Muscle layer of colon (tissue), 2 donors: ENCODE data around the gene CAMKV.

Experiments used
- H3K27ac ChIP-seq: one replicate; pipeline ENCODE4 v1.7.0; 2013; ENCODE audit warnings: low read depth, mild to moderate bottlenecking, low read length, moderate library complexity
- H3K27me3 ChIP-seq, 2 donors: one replicate each; pipeline ENCODE4 v1.7.0; 2013; ENCODE audit warnings: low read length in 2 of 2, mild to moderate bottlenecking in 2 of 2; ENCODE audit not compliant: insufficient read depth in 2 of 2, control insufficient read depth in 1 of 2
- H3K36me3 ChIP-seq: one replicate; pipeline ENCODE4 v1.7.0; 2013; ENCODE audit warnings: mild to moderate bottlenecking, low read length; ENCODE audit not compliant: insufficient read depth
- H3K4me1 ChIP-seq: one replicate; pipeline ENCODE4 v1.7.0; 2013; ENCODE audit warnings: mild to moderate bottlenecking, low read length; ENCODE audit not compliant: insufficient read depth
- H3K4me3 ChIP-seq, 2 donors: one replicate each; pipeline ENCODE4 v1.7.0; 2013; ENCODE audit warnings: low read length in 2 of 2, low read depth in 1 of 2, mild to moderate bottlenecking in 1 of 2, moderate library complexity in 1 of 2
- H3K9ac ChIP-seq: one replicate; pipeline ENCODE4 v1.7.0; 2013; ENCODE audit warnings: low read length
- H3K9me3 ChIP-seq: one replicate; pipeline ENCODE4 v1.7.0; 2013; ENCODE audit warnings: mild to moderate bottlenecking, low read length
- donor health status: abdominal sarcoma.
- donor health status: Adenocarcinoma of cecum.

The CAMKV gene

DNA sequence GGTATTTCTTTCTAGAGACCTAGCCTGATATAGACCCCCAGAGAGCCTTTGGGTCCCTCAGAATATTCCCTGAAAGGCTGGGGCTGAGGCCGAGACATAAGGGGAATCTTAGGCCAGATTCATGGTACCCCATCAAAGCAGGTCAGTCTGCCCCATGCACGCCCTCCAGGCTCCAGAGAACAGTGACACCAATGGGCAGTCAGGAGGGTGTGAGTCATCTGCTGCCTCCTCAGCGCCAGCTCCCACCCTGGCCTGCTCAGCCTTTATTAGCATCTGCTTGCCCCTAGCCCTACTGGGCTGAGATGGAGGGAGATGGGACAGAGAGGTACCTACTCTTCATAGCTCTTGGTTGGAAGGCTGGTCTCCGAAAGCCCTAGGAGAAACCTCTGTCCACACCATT, 14.3 kb upstream of the CAMKV start:
- no peak overlapping the region for H3K27ac ChIP-seq
- no peak overlapping the region for H3K4me3 ChIP-seq
- H3K4me1 ChIP-seq: no peaks in the 10 kb centered on the region
- no peak overlapping the region for H3K9ac ChIP-seq
- H3K27me3 ChIP-seq: no peaks in the 10 kb centered on the region
- H3K9me3 ChIP-seq: no peaks in the 10 kb centered on the region
- no peaks in the 10 kb centered on the region for H3K36me3 ChIP-seq

DNA sequence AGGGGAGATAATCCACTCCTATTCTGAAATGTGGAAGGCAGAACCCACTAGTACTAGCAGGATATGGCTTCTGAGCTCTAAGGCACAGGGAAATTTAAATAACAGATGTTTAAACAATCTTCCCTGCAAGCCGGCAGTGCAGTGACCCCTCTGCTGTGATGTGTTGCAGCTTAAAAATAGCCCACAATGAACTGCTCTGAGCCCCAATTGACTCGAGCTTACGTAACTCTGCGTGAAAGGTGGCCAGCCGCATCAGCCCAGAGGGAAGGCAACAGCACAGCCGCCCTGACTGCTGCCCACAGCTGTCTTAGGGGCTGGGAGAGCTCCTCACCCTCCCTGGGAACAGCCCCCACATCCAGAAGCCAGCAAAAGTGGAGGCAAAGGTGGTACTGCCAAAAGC, 12.5 kb upstream of the CAMKV start:
- Histone ChIP-seq H3K9me3 (no peaks in the 10 kb centered on the region), H3K4me3 (no peak overlapping the region), H3K4me1 (no peaks in the 10 kb centered on the region), H3K9ac (no peak overlapping the region), H3K27ac (no peak overlapping the region), H3K36me3 (no peaks in the 10 kb centered on the region), H3K27me3 (no peaks in the 10 kb centered on the region)

DNA sequence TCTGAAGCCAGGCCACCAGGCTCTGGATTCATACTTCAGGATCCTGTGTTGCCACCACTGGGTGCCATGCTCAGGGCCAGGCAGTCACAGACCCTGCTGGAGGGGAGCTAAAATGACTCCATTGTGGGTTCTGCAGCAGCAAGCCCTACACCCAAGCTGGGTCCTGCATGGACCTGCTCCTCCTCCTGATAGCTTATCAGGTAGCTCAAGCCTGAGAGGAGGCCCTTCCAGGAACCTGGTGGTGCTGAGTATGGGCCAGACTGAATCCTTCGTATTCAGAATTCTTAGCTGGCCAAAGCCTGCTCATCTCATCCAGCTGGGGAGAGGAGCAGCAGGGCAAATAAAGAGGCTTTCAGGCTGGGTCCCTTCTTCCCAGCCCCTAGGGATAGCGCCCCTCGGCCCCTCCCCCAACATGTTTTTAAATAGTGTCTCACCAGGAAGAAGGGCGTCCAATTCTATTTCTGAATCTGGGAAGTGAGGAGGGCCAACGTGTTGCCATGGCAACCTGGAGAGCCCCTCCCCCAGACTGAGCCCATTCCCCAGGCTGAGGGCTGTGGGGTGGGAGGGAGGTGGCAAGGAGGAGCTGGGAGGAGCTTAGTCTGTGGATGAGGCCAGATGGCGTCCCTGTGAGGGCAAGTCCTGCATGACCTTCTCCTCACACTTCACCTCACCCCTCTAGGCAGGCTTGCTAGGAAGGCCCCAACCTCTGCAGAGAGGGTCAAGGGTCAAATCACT, 11.0 kb upstream of the CAMKV start:
- no peak overlapping the region for H3K27ac ChIP-seq
- no peaks in the 10 kb centered on the region for H3K27me3 ChIP-seq
- no peaks in the 10 kb centered on the region for H3K36me3 ChIP-seq
- no peak overlapping the region for H3K9ac ChIP-seq
- no peak overlapping the region for H3K4me3 ChIP-seq
- H3K9me3 ChIP-seq: no peaks in the 10 kb centered on the region
- no peaks in the 10 kb centered on the region for H3K4me1 ChIP-seq

DNA sequence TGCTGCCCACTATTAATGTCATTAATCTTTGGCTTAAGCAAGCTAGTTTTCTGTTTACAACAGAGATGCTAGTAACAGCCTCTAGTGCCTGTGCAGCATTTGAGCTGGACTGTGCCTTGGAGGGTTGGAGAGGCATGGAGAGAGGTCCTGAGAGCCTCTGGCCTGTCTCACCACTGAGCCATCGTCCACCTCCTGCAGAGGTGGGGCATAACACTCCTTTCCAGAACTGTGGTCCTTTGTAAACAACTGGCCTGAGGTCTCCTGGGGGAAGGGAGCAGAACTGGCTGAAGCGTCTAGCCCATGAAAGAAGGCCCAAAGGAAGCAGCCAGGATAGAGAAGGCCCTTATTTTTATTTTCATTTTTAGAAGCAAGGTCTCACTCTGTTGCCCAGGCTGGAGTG, 10.0 kb upstream of the CAMKV start:
- Histone ChIP-seq H3K27me3 (no peaks in the 10 kb centered on the region), H3K9ac (no peak overlapping the region), H3K4me1 (no peaks in the 10 kb centered on the region), H3K9me3 (no peaks in the 10 kb centered on the region), H3K27ac (no peak overlapping the region), H3K36me3 (no peaks in the 10 kb centered on the region), H3K4me3 (no peak overlapping the region)

DNA sequence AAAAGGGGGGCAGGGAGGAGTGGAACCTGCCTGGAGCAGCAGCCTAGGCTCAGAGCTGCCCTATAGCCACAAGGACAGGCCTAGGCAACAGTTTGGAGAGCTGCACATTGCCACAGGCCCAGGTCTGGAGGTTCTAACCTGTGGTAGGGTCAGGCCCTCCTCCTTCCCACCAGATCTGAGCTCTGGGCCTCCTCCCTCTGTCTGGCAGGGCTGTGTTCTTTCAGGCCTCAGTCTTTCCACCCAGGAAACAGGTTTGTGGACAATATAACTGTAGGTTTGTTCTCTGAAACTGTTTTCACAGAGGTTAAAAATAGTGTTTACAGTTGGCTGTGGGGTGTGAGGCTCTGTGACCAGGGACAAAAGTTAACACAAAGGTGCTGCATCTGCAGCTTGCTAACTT, 9.0 kb upstream of the CAMKV start:
- no peak overlapping the region for H3K9ac ChIP-seq
- H3K36me3 ChIP-seq: no peaks in the 10 kb centered on the region
- H3K9me3 ChIP-seq: no peaks in the 10 kb centered on the region
- H3K27ac ChIP-seq: no peak overlapping the region
- H3K4me3 ChIP-seq: no peak overlapping the region
- no peaks in the 10 kb centered on the region for H3K4me1 ChIP-seq
- H3K27me3 ChIP-seq: no peaks in the 10 kb centered on the region

DNA sequence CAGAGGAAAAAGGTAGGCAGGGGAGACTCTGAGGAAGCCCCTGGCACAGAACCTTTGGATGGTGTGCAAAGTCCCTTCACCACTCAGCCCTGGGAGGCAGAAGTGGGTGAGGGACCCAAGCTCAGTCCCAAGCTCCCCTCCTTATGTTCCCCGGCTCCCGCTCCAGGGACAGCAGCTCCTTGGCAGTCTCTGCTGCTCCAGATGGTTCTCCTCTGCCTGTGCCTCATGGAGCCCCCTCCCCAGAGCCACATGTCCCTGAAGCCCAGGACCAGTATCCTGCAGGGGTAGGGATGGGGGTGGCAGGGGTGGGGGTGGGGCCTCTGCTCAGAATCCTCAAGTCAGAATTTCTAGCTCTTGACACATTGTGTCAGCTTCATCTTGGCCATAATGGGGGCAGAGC, 8.0 kb upstream of the CAMKV start:
- H3K36me3 ChIP-seq: no peaks in the 10 kb centered on the region
- no peaks in the 10 kb centered on the region for H3K4me1 ChIP-seq
- H3K27me3 ChIP-seq: no peaks in the 10 kb centered on the region
- no peak overlapping the region for H3K4me3 ChIP-seq
- H3K9me3 ChIP-seq: no peaks in the 10 kb centered on the region
- H3K9ac ChIP-seq: no peak overlapping the region
- H3K27ac ChIP-seq: no peak overlapping the region

DNA sequence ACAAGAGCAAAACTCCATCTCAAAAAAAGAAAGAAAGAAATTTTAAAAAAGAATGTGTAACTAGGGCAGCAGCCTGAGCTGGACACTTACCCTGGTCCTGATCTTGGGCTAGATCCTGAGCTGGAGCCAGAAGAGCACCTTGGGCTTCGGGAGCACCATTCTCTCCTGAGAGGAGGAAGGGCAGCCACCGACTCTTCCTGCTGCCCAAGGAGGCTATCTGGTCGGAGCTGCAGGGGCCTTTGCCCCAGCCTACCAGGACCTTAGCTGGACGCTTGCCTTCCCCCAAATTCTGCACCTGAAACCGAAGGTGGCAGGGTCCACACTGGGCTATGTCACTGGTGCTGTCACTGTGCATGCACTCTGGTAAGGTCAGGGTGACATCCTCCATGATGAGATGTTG, 6.9 kb upstream of the CAMKV start:
- H3K4me3 ChIP-seq: no peak overlapping the region
- no peaks in the 10 kb centered on the region for H3K4me1 ChIP-seq
- no peaks in the 10 kb centered on the region for H3K36me3 ChIP-seq
- no peaks in the 10 kb centered on the region for H3K27me3 ChIP-seq
- H3K9ac ChIP-seq: no peak overlapping the region
- H3K27ac ChIP-seq: no peak overlapping the region
- no peaks in the 10 kb centered on the region for H3K9me3 ChIP-seq

DNA sequence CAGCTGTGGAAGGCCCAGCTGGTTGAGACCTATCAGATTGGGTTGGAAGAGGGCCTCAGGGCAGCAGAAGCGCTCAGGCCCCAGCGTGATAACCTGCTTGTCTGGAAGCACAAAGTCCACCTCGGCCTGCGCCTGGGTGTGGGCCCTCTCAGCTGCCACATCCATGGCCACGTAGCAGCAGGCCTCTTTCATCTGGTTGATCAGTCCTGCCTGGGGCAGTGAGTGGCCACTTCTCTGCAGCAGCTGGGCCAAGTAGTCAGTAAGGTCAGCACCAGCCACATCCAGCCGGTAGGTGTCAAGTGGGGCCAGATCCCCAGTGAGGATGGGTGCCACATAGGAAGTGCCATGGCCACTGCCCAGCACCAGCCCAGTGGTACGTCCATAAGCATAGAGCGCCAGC, 3.9 kb upstream of the CAMKV start:
- H3K9ac ChIP-seq: no peak overlapping the region
- no peaks in the 10 kb centered on the region for H3K4me1 ChIP-seq

DNA sequence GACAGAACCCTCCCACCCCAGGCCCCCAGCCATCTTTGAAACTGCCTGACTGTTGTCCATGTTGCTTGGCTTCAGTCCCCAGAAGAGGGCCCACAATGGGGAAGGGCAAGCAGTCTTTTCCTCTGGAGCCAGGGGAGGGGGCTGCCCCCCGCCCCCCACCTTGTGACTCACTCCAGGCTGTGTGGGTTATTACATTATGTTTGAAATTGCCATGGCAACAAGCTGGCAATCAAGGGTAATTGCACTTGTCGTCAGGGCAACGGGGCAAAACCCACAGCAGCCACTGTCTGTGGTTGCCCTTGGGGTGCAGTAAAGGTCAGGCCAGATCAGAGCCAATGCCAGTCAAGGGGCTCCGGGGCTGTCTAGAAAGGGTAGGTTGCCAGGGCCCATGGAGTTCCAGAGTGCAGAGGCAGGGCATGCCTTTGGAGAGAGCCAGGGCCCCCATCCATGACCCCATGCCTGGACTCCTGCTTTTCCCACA, 3.1 kb upstream of the CAMKV start:
- H3K9me3 ChIP-seq: no peaks in the 10 kb centered on the region
- no peak overlapping the region for H3K4me3 ChIP-seq
- no peaks in the 10 kb centered on the region for H3K36me3 ChIP-seq
- no peaks in the 10 kb centered on the region for H3K4me1 ChIP-seq
- no peak overlapping the region for H3K9ac ChIP-seq
- H3K27ac ChIP-seq: no peak overlapping the region
- peaks cover 27 to 33% of the 10 kb centered on the region in 2 donors for H3K27me3 ChIP-seq

More for the DNA sequence above, 3.9 kb upstream of the CAMKV start:
- Histone ChIP-seq H3K27me3 (peaks cover 19 to 25% of the 10 kb centered on the region in 2 donors), H3K9me3 (no peaks in the 10 kb centered on the region), H3K4me3 (no peak overlapping the region), H3K27ac (no peak overlapping the region), H3K36me3 (no peaks in the 10 kb centered on the region)

DNA sequence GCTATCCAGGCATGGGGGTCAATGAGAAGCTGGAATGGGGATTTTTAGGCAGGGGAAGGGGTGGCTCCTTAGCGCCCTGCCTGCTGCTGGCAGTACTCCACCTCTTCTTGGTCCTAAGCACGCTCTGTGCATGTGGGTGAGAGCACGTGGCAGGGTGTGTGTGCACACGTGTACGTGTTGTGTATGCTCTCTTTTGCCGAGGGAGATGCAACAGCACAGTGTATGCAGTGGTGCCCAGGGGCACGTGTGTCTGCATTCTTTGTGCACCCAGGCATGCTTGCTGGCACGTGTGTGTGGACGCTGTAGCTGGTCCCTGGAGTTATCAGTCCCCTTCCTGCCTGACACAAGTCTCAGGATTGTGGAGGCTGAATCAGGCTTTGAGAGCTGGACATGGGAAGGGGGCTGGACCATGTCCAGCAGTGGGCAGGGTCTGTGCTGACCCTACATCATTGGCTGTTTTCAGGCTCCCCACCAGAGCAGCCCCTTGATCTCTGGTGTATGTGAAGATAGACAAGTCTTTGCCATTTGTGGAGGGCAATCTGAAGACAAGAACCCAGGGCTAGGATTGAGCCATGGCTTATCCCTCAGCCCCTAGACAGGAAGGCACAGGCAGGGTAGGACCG, 1.9 kb upstream of the CAMKV start:
- H3K9ac ChIP-seq: no peak overlapping the region
- no peaks in the 10 kb centered on the region for H3K4me1 ChIP-seq
- no peak overlapping the region for H3K4me3 ChIP-seq
- H3K27me3 ChIP-seq: peaks cover 27 to 34% of the 10 kb centered on the region in 2 donors
- no peaks in the 10 kb centered on the region for H3K9me3 ChIP-seq
- no peak overlapping the region for H3K27ac ChIP-seq
- H3K36me3 ChIP-seq: no peaks in the 10 kb centered on the region

DNA sequence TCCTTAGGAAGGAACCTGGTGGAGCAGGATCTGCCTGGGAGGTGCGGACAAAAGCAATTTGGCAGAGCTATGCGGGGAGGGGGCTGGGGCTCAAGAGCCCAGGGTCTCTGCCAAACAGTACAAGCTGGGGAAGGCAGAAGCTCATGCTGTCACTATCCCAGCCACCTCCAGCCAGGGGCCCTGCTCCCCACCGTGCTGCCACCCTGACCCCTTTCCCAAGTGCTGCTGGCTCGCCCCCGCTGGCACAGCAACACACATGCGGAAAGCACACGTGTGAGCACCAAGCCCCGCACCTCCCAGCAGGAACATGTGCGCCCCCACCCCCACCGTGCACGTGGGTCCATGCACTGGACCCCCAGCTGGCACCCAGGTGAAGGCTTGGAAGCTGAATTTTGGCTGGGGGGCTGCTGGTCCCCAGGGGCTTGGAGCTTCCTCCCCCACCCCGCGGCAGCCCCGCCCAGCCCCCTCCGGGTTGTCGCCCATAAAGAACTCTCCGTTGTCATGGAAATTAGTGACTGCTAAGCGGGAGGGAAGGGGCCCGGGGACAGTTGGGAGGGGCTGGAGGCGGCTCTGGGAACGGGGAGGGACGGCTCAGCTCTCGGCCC, 742 bp downstream of the CAMKV start:
- no peak overlapping the region for H3K4me3 ChIP-seq
- H3K9me3 ChIP-seq: no peaks in the 10 kb centered on the region
- H3K4me1 ChIP-seq: no peaks in the 10 kb centered on the region
- no peak overlapping the region for H3K9ac ChIP-seq
- peaks cover 27 to 34% of the 10 kb centered on the region in 2 donors for H3K27me3 ChIP-seq
- no peaks in the 10 kb centered on the region for H3K36me3 ChIP-seq
- H3K27ac ChIP-seq: no peak overlapping the region
